ENCODE measurements around the gene P2RY6. TPM values are rescaled to one million over a fixed set of nuclear protein-coding genes. Genes with fewer than 3 reads are reported as not detected.

P2RY6 gene
- total RNA-seq, 1 experiment from 2014 or later: 34.7 TPM

DNA sequence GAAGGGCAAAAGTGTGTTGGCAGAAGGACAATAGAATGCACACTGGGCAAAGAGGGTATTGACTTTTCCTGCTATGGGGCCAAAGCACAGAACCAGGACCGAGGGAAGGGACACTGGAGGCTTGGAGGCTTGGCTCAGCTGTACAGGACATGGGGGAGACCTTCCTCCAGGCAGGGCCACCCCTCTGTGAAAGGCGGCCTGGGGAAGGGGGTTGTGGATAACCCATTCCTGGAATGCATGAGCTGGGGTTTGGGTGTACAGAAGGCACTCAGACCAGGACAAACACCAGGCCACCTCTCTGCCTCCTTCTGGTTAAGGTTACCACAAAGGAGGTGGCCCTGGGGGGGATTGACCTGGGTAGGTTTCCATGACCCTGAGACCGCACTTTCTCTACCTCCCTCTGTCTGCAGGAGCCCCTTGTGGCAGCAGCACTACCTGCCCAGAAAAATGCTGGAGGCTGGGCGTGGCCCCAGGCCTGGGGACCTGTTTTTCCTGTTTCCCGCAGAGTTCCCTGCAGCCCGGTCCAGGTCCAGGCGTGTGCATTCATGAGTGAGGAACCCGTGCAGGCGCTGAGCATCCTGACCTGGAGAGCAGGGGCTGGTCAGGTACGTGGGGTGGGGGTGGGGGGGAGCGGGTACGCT is 44.4 kb upstream of the P2RY6 start:
- Histone ChIP-seq H3K9me3 (ENCODE audit: insufficient read depth, low read depth) (no peaks in the 10 kb centered on the region), H3K4me1 (replicated peaks; ENCODE audit: insufficient read depth) (peaks cover 49% of the 10 kb centered on the region), H4K20me1 (ENCODE audit: insufficient read depth) (no peaks in the 10 kb centered on the region; the same call in 1 of the 2 replicates), H3K79me2 (ENCODE audit: low read depth) (peaks cover 22% of the 10 kb centered on the region), H3K4me3 (0 out of 2 replicates have a peak overlapping the region, but pooled peaks have one; percentile 2), H3K27ac (peak overlapping the region; percentile 50), H3K9me2 (ENCODE audit: insufficient read depth) (no peaks in the 10 kb centered on the region), H3K27me3 (ENCODE audit: insufficient read depth, low read depth) (no peaks in the 10 kb centered on the region), H3K36me3 (ENCODE audit: low read depth) (peaks cover 6% of the 10 kb centered on the region; the same call in 1 of the 2 replicates), H2AFZ (no peak overlapping the region), H3F3A (ENCODE audit: insufficient read depth, low read depth) (peaks cover 22% of the 10 kb centered on the region), H3K4me2 (peak overlapping the region; percentile 64)
- intact Hi-C loops (cut with micrococcal nuclease; ENCODE audit: unreplicated experiment): loop anchor here (1.0 kb wide), 2 partner anchors 33 to 42 kb away; no protein-coding TSS in a partner anchor
- ChIA-PET POLR2A (ENCODE audit: unreplicated experiment) (interaction anchor here (0.6 to 1.0 kb wide), 3 partner anchors 42 to 364 kb away, joined by 3 to 4 read pairs (median 3); no protein-coding TSS in a partner anchor), CTCF (interaction anchor here (1.4 to 1.6 kb wide), 2 partner anchors 33 to 42 kb away, joined by 3 to 13 read pairs; no protein-coding TSS in a partner anchor)
- peak; percentile 90 to 97 for DNase-seq
- TF ChIP-seq EZH2 (IDR thresholded peaks at IDR 0.05; ENCODE audit: low read depth): no peak
- TF ChIP-seq, protein P1, sequence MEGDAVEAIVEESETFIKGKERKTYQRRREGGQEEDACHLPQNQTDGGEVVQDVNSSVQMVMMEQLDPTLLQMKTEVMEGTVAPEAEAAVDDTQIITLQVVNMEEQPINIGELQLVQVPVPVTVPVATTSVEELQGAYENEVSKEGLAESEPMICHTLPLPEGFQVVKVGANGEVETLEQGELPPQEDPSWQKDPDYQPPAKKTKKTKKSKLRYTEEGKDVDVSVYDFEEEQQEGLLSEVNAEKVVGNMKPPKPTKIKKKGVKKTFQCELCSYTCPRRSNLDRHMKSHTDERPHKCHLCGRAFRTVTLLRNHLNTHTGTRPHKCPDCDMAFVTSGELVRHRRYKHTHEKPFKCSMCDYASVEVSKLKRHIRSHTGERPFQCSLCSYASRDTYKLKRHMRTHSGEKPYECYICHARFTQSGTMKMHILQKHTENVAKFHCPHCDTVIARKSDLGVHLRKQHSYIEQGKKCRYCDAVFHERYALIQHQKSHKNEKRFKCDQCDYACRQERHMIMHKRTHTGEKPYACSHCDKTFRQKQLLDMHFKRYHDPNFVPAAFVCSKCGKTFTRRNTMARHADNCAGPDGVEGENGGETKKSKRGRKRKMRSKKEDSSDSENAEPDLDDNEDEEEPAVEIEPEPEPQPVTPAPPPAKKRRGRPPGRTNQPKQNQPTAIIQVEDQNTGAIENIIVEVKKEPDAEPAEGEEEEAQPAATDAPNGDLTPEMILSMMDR (conservative IDR thresholded peaks at IDR 0.05): peak; percentile 69
- no TSS peak for BruUV-seq (replicated peaks)

DNA sequence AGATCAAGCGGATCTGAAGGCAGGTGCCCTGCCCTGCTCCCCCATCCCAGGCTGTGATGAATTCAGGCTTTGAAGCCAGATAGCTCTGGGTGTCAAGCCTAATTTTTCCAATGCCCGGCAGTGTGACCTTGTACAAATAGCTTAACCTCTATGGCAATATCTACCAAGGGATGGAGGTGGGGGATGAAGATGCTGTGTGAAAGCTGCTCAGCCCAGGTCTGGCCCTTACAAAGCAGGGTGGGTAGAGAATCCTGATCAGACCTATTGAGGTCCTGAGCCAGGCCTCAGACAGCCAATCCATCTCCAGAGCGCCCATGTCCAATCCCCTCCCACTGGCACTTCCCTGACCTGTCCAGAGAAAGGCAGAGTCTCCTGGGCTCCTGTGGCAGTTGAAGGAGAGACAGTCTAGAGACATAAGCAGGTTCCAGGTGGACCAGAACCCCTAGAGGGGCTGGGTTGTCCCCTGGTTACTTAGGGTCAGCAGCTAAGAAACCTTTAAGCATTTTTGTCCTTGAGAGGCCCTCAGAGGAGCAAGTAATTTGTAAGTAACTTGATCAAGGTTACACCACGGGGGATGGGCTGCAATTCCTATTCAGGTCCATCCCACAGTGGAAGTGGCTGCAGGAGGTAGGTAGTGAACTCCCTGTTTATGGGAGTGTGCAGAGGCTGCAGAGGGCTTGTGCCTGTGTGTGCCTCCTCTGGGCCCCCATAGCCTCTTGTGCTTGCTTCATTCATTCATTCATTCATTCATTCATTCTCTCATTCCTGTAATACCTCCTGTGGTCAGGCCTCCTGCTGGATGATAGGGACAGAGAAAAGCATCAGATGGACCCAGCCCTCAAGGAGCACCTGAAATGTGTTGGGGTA is 43.6 kb upstream of the P2RY6 start:
- intact Hi-C loops (cut with micrococcal nuclease; ENCODE audit: unreplicated experiment): loop anchor here (1.0 kb wide), 2 partner anchors 34 to 43 kb away; no protein-coding TSS in a partner anchor
- BruUV-seq (replicated peaks): no TSS peak
- peak overlapping the region; percentile 41 for H3K4me2 ChIP-seq
- no peak for DNase-seq
- H3K4me3 ChIP-seq: no peak overlapping the region
- H2AFZ ChIP-seq: no peak overlapping the region
- peaks cover 6% of the 10 kb centered on the region; the same call in 1 of the 2 replicates for H3K36me3 ChIP-seq (ENCODE audit: low read depth)
- H3K79me2 ChIP-seq (ENCODE audit: low read depth): peaks cover 22% of the 10 kb centered on the region
- CTCF ChIA-PET: interaction anchor here (1.1 to 1.6 kb wide), 3 partner anchors 33 to 50 kb away, joined by 3 to 13 read pairs (median 4); no protein-coding TSS in a partner anchor
- POLR2A ChIA-PET (ENCODE audit: unreplicated experiment): interaction anchor here (0.6 kb wide), 1 partner anchor 363 kb away, joined by 3 read pairs; no protein-coding TSS in a partner anchor
- TF ChIP-seq, protein P1 (conservative IDR thresholded peaks at IDR 0.05): no peak
- no peak for TF ChIP-seq EZH2 (IDR thresholded peaks at IDR 0.05; ENCODE audit: low read depth)
- no peaks in the 10 kb centered on the region for H3K9me2 ChIP-seq (ENCODE audit: insufficient read depth)
- H4K20me1 ChIP-seq (ENCODE audit: insufficient read depth): no peaks in the 10 kb centered on the region; the same call in 1 of the 2 replicates
- peak overlapping the region; percentile 18; the same call in 1 of the 2 replicates for H3K27ac ChIP-seq
- H3F3A ChIP-seq (ENCODE audit: insufficient read depth, low read depth): peaks cover 22% of the 10 kb centered on the region
- no peaks in the 10 kb centered on the region for H3K9me3 ChIP-seq (ENCODE audit: insufficient read depth, low read depth)
- peaks cover 49% of the 10 kb centered on the region for H3K4me1 ChIP-seq (replicated peaks; ENCODE audit: insufficient read depth)
- H3K27me3 ChIP-seq (ENCODE audit: insufficient read depth, low read depth): no peaks in the 10 kb centered on the region

- H3K9me2 ChIP-seq (ENCODE audit: insufficient read depth): no peaks in the 10 kb centered on the region
These were observed 42.7 kb upstream of the P2RY6 start for GRCh38 chr11:73229321-73229895.

More at GRCh38 chr11:73229321-73229895, 42.7 kb upstream of the P2RY6 start:
- ChIA-PET CTCF (interaction anchor here (1.1 to 1.8 kb wide), 2 partner anchors 43 to 50 kb away, joined by 4 to 7 read pairs; no protein-coding TSS in a partner anchor), POLR2A (ENCODE audit: unreplicated experiment) (interaction anchor here (0.7 kb wide), 1 partner anchor 60 kb away, joined by 5 read pairs; no protein-coding TSS in a partner anchor)
- no TSS peak for BruUV-seq (replicated peaks)
- H4K20me1 ChIP-seq (ENCODE audit: insufficient read depth): no peaks in the 10 kb centered on the region; the same call in 1 of the 2 replicates
- H2AFZ ChIP-seq: no peak overlapping the region
- intact Hi-C loops (cut with micrococcal nuclease; ENCODE audit: unreplicated experiment): no loop called here
- no peak for DNase-seq
- no peak overlapping the region for H3K4me3 ChIP-seq
- no peak overlapping the region for H3K27ac ChIP-seq
- peaks cover 22% of the 10 kb centered on the region for H3F3A ChIP-seq (ENCODE audit: insufficient read depth, low read depth)
- no peak overlapping the region for H3K4me2 ChIP-seq
- peaks cover 46% of the 10 kb centered on the region for H3K4me1 ChIP-seq (replicated peaks; ENCODE audit: insufficient read depth)
- H3K79me2 ChIP-seq (ENCODE audit: low read depth): peaks cover 21% of the 10 kb centered on the region
- peaks cover 6% of the 10 kb centered on the region; the same call in 1 of the 2 replicates for H3K36me3 ChIP-seq (ENCODE audit: low read depth)
- no peaks in the 10 kb centered on the region for H3K9me3 ChIP-seq (ENCODE audit: insufficient read depth, low read depth)
- no peak for TF ChIP-seq EZH2 (IDR thresholded peaks at IDR 0.05; ENCODE audit: low read depth)
- TF ChIP-seq, protein P1 (conservative IDR thresholded peaks at IDR 0.05): no peak
- no peaks in the 10 kb centered on the region for H3K27me3 ChIP-seq (ENCODE audit: insufficient read depth, low read depth)
